Tibial nerve (tissue), 4 donors: Measurements from ENCODE around the gene SCN7A. TPM values are rescaled to one million over a fixed set of nuclear protein-coding genes. Genes with fewer than 3 reads are reported as not detected.

Experiments used
- DNase-seq, 2 donors: peaks; one replicate each; pipeline ENCODE4 v3.0.0-alpha.2; 2019; ENCODE audit warnings: low spot score in 2 of 2
- H3K27ac ChIP-seq, 4 donors: fragments of 200-600 bp; sonication (generic) in 3 of 4; one replicate each; pipeline ENCODE4 v1.5.1; 2017 to 2019; ENCODE audit warnings: mild to moderate bottlenecking in 1 of 4
- H3K27me3 ChIP-seq, 2 donors: fragments of 200-600 bp; sonication (generic) in 1 of 2; one replicate each; pipeline versions ENCODE4 v1.5.1 to v1.6.0; 2017 to 2019
- H3K36me3 ChIP-seq, 3 donors: fragments of 200-600 bp; sonication (generic); one replicate each; pipeline ENCODE4 v1.5.1; 2018 to 2019
- H3K4me1 ChIP-seq, 4 donors: fragments of 200-600 bp; sonication (generic) in 3 of 4; one replicate each; pipeline ENCODE4 v1.5.1; 2017 to 2019
- H3K4me3 ChIP-seq, 4 donors: fragments of 200-600 bp; sonication (generic) in 3 of 4; one replicate each; pipeline ENCODE4 v1.5.1; 2017 to 2019; ENCODE audit warnings: mild to moderate bottlenecking in 1 of 4, moderate library complexity in 1 of 4
- H3K9me3 ChIP-seq, 4 donors: fragments of 200-600 bp; sonication (generic) in 3 of 4; one replicate each; pipeline ENCODE4 v1.5.1; 2017 to 2019
- CTCF ChIP-seq, 5 experiments: fragments of 200-600 bp in 3 of 5; fragments of 450-650 bp in 2 of 5; sonication (generic) in 3 of 5; IDR thresholded peaks; one replicate each; pipeline ENCODE4 v1.5.1; 2016 to 2019; ENCODE audit warnings: antibody characterized with exemption in 5 of 5, mild to moderate bottlenecking in 3 of 5, moderate library complexity in 2 of 5
- EP300 ChIP-seq, 2 donors: sonication (generic); formaldehyde crosslinking; IDR thresholded peaks; one replicate each; pipeline ENCODE4 v1.6.1; 2017; ENCODE audit warnings: antibody characterized with exemption in 2 of 2, mild to moderate bottlenecking in 1 of 2
- POLR2A ChIP-seq, 2 donors: fragments of 450-650 bp; IDR thresholded peaks; one replicate each; pipeline ENCODE4 v1.6.1; 2017; ENCODE audit warnings: antibody characterized with exemption in 2 of 2, mild to moderate bottlenecking in 2 of 2, moderate library complexity in 2 of 2
- WGBS, 2 donors: methylation state at CpG; one replicate each; pipeline ENCODE4 v1.1.5; 2018; 5-methylcytosine and 5-hydroxymethylcytosine counted together
- total RNA-seq, 4 donors: library from RNA; depleted of rRNA; stranded (reverse); fragments of >200 nt; gene quantifications; one replicate each; pipeline ENCODE4 v1.1.0, GENCODE V29; 2016

The SCN7A gene
- total RNA-seq, 4 donors from 2014 or later = 128 to 263 (median 149) TPM

DNA sequence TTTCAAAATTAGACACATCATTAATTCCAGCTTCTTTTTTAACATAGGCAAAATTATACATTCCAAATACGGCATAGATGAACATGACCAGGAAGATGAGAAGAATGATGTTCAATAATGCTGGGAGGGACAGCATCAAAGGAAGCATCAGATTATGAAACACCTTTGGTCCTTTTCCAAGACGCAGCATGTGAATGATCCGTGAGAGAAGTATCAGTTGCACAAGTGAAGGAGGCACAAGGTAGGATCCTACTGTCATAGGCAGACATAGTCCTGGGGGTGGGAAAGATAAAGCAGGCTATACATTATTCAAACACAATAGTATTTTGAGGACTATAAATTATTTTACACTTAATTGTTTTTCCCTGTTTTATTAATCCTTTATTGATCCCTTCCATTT lies 87.7 kb downstream of the SCN7A start:
- TF ChIP-seq POLR2A (IDR thresholded peaks at IDR 0.05) = no peak
- no peak for TF ChIP-seq CTCF (IDR thresholded peaks at IDR 0.05)
- no peak for TF ChIP-seq EP300 (IDR thresholded peaks at IDR 0.05)
- no peaks in the 10 kb centered on the region for H3K27me3 ChIP-seq
- 92 to 97% methylated on average over 3 of the region's 3 CpGs for WGBS, 2 donors

DNA sequence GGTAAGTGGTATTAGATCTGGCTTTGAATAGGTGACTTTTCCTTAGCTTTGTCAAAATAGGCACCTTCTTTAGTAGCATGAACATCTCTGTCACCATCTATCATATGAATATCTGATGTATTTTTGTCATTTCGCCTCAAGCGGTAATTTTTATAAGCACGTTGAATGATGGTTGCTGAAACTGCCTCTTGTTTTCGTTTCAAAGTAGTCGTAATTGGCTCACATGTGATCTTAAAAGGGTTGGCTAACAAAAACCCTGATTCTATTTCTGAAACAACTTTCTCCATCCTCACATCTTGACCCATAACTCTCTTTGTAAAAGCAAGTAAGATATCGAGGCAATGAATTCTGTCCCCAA lies 88.5 kb downstream of the SCN7A start:
- Histone ChIP-seq H3K9me3 (no peaks in the 10 kb centered on the region), H3K27ac (no peak overlapping the region), H3K27me3 (no peaks in the 10 kb centered on the region), H3K4me1 (no peaks in the 10 kb centered on the region), H3K4me3 (no peak overlapping the region), H3K36me3 (no peaks in the 10 kb centered on the region)
- no peak for DNase-seq
- WGBS, 2 donors = 76 to 82% methylated on average over 6 of the region's 6 CpGs
- no peak for TF ChIP-seq EP300 (IDR thresholded peaks at IDR 0.05)
- no peak for TF ChIP-seq POLR2A (IDR thresholded peaks at IDR 0.05)
- TF ChIP-seq CTCF (IDR thresholded peaks at IDR 0.05) = no peak

More for the DNA sequence above, 87.7 kb downstream of the SCN7A start:
- DNase-seq = no peak
- Histone ChIP-seq H3K4me1 (peaks cover 0 to 6% (median 0%) of the 10 kb centered on the region in 4 donors), H3K4me3 (no peak overlapping the region), H3K9me3 (no peaks in the 10 kb centered on the region), H3K27ac (no peak overlapping the region), H3K36me3 (no peaks in the 10 kb centered on the region)

DNA sequence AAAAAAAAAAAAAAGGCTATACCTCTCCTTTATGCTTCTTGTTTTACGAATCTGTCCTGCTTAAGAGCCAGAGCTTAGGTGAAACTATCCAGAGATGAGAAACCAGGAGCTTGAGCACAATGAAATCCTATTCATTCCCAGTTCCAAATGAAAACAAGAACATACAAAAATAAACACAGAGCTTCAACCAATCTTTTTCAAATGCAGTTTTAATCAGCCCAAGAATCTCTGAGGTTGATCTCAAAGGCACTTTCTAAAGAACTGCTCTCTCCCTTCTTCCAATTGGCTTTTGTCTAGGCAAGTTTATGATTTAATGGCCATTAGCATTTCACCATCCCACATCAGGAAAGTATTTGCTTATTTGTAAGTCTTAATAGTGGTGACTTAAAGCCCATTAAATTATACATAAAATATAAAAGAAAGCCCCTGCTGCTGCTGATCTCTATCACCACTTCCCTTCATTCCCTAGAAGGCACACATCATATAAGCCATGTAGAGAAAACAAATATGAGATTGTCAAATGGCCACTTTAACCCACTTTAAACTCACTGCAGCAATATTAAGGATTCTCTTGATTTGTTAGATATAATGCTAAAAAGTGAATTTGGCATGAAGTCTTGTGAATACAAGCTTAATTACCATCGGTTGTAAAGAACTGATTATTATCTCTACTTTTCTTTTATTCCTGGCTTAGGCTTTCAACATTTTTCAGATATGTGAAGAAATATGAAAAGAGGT lies 89.0 kb downstream of the SCN7A start:
- Histone ChIP-seq H3K36me3 (no peaks in the 10 kb centered on the region), H3K4me1 (no peaks in the 10 kb centered on the region), H3K27ac (no peak overlapping the region), H3K4me3 (no peak overlapping the region), H3K9me3 (no peaks in the 10 kb centered on the region), H3K27me3 (no peaks in the 10 kb centered on the region)
- WGBS, 2 donors = 69 to 73% methylated on average over 2 of the region's 2 CpGs
- TF ChIP-seq EP300 (IDR thresholded peaks at IDR 0.05) (no peak), POLR2A (IDR thresholded peaks at IDR 0.05) (no peak), CTCF (IDR thresholded peaks at IDR 0.05) (no peak)
- no peak for DNase-seq

DNA sequence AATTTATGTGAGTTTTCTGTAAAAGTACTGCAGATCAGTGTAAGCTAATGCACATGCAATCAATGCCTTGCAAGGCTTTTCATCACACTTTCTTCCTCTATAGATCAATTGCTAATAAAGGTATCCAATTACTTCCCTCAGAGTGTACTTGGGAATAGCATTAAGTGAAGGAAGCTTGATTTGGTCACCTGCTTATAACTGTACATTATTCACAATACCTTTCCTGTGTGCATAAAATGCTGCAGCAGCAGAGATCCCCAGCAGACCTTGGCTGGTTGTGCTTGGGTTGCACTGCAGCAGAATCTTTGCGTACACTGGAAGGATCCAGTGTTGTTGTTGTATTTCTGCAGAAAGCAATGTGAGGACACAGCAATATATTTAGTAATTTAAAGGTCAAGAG lies 99.8 kb downstream of the SCN7A start:
- Histone ChIP-seq H3K36me3 (no peaks in the 10 kb centered on the region), H3K27me3 (no peaks in the 10 kb centered on the region), H3K9me3 (no peaks in the 10 kb centered on the region), H3K27ac (no peak overlapping the region), H3K4me1 (no peaks in the 10 kb centered on the region), H3K4me3 (no peak overlapping the region)
- DNase-seq = no peak
- TF ChIP-seq POLR2A (IDR thresholded peaks at IDR 0.05) = no peak
- TF ChIP-seq EP300 (IDR thresholded peaks at IDR 0.05) = no peak
- TF ChIP-seq CTCF (IDR thresholded peaks at IDR 0.05) = no peak
- WGBS, 2 donors = 93 to 94% methylated on average over 1 of the region's 1 CpG

DNA sequence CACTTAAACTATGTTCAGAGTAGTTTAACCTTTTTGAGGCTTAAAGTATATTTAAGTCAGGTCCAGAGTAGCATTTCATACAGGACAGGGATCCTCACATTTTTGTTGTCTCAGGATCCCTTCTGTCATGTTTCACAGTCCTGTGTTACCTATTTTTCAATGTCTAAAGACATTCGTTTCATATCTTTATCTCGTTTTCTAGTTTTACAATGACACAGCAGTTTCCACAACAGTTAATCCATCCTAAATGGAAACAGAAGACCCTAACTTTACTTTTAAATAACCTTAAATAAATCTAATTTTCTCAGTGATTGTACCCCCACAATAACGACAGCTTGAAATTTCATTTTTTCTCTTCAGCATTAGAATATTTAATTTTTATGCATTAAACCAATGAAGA lies 101.0 kb downstream of the SCN7A start:
- H3K27me3 ChIP-seq = no peaks in the 10 kb centered on the region
- TF ChIP-seq POLR2A (IDR thresholded peaks at IDR 0.05) (no peak), CTCF (IDR thresholded peaks at IDR 0.05) (no peak), EP300 (IDR thresholded peaks at IDR 0.05) (no peak)
- H3K36me3 ChIP-seq = no peaks in the 10 kb centered on the region
- WGBS, 2 donors = 89 to 93% methylated on average over 3 of the region's 3 CpGs
- H3K4me3 ChIP-seq = no peak overlapping the region
- no peak for DNase-seq
- H3K9me3 ChIP-seq = no peaks in the 10 kb centered on the region
- H3K4me1 ChIP-seq = peaks cover 0 to 8% (median 0%) of the 10 kb centered on the region in 4 donors
- no peak overlapping the region for H3K27ac ChIP-seq
